ENCODE results near the gene WDFY3. TPM values are rescaled to one million over a fixed set of nuclear protein-coding genes. Genes with fewer than 3 reads are reported as not detected.

The WDFY3 gene
- total and polyA plus RNA-seq, 2 experiments from 2014 or later = 8.0 to 89.0 TPM

DNA sequence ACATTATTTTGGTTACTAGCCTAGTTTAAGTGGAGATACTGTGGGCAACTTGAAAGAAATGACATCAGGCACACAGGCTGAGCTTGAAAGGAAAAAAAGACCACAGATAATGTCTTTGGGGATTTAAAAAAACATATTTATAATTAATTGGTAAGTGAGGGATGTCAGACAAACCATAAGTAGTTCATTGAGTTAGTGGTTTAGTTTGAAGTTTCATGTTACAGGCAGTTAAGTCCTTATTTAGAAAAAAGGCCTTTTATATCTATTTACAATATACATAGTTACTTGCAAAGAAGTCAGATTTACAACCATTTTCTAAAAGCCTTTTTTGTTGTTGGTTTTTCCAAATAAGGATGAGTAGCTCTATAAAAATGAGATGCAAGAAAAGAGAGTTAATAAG is 294.3 kb downstream of the WDFY3 start:
- peaks cover 11% of the 10 kb centered on the region for H3K36me3 ChIP-seq (ENCODE audit: insufficient read depth)
- TF ChIP-seq EZH2phosphoT487 (IDR thresholded peaks at IDR 0.05; ENCODE audit: unreplicated experiment) = no peak
- TF ChIP-seq, protein P1, sequence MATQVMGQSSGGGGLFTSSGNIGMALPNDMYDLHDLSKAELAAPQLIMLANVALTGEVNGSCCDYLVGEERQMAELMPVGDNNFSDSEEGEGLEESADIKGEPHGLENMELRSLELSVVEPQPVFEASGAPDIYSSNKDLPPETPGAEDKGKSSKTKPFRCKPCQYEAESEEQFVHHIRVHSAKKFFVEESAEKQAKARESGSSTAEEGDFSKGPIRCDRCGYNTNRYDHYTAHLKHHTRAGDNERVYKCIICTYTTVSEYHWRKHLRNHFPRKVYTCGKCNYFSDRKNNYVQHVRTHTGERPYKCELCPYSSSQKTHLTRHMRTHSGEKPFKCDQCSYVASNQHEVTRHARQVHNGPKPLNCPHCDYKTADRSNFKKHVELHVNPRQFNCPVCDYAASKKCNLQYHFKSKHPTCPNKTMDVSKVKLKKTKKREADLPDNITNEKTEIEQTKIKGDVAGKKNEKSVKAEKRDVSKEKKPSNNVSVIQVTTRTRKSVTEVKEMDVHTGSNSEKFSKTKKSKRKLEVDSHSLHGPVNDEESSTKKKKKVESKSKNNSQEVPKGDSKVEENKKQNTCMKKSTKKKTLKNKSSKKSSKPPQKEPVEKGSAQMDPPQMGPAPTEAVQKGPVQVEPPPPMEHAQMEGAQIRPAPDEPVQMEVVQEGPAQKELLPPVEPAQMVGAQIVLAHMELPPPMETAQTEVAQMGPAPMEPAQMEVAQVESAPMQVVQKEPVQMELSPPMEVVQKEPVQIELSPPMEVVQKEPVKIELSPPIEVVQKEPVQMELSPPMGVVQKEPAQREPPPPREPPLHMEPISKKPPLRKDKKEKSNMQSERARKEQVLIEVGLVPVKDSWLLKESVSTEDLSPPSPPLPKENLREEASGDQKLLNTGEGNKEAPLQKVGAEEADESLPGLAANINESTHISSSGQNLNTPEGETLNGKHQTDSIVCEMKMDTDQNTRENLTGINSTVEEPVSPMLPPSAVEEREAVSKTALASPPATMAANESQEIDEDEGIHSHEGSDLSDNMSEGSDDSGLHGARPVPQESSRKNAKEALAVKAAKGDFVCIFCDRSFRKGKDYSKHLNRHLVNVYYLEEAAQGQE (IDR thresholded peaks at IDR 0.05; ENCODE audit: unreplicated experiment) = no peak
- TF ChIP-seq ZNF331 (CRISPR knock-in tag; IDR thresholded peaks at IDR 0.05; ENCODE audit: low read depth) = no peak
- no peak for TF ChIP-seq JUNB (IDR thresholded peaks at IDR 0.05; ENCODE audit: unreplicated experiment)
- no peak for TF ChIP-seq STAT1 (IDR thresholded peaks at IDR 0.05; ENCODE audit: unreplicated experiment)
- no peak for TF ChIP-seq CREB1 (CRISPR knock-in tag; IDR thresholded peaks at IDR 0.05; ENCODE audit: low read depth)
- TF ChIP-seq ZNF462 (CRISPR knock-in tag; IDR thresholded peaks at IDR 0.05) = no peak
- TF ChIP-seq, protein P2, sequence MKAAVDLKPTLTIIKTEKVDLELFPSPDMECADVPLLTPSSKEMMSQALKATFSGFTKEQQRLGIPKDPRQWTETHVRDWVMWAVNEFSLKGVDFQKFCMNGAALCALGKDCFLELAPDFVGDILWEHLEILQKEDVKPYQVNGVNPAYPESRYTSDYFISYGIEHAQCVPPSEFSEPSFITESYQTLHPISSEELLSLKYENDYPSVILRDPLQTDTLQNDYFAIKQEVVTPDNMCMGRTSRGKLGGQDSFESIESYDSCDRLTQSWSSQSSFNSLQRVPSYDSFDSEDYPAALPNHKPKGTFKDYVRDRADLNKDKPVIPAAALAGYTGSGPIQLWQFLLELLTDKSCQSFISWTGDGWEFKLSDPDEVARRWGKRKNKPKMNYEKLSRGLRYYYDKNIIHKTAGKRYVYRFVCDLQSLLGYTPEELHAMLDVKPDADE (IDR thresholded peaks at IDR 0.05) = no peak

More for the DNA sequence above, 294.3 kb downstream of the WDFY3 start:
- no peak overlapping the region for H3K4me2 ChIP-seq
- no peak overlapping the region for H2AFZ ChIP-seq
- H3K4me3 Mint-ChIP-seq = no peak overlapping the region
- ATAC-seq (no peak), DNase-seq (ENCODE audit: low spot score) (no peak)
- no peaks in the 10 kb centered on the region for H3K4me1 ChIP-seq (ENCODE audit: insufficient read depth)
- 0 out of 3 replicates have a peak, but pooled peaks cover 2% of the 10 kb centered on the region for H3K4me1 Mint-ChIP-seq
- no peaks in the 10 kb centered on the region for H3K27me3 ChIP-seq (ENCODE audit: insufficient read depth)
- H3K4me3 ChIP-seq = no peak overlapping the region
- H3F3A ChIP-seq (replicated peaks; ENCODE audit: low read depth) = no peaks in the 10 kb centered on the region
- H3K27ac Mint-ChIP-seq = peak overlapping the region; percentile 32; the same call in 1 of the 2 replicates
- no peak overlapping the region for H3K27ac ChIP-seq (ENCODE audit: low read depth)
- H3K9me2 ChIP-seq (ENCODE audit: insufficient read depth) = no peaks in the 10 kb centered on the region
- no peaks in the 10 kb centered on the region for H4K20me1 ChIP-seq (replicated peaks; ENCODE audit: insufficient read depth)
- H3K36me3 Mint-ChIP-seq (ENCODE audit: low read depth) = peaks cover 32% of the 10 kb centered on the region
- no peaks in the 10 kb centered on the region for H3K9me3 Mint-ChIP-seq
- no peaks in the 10 kb centered on the region for H3K27me3 Mint-ChIP-seq (ENCODE audit: insufficient read depth, low read depth, poor library complexity)
- no peaks in the 10 kb centered on the region for H3K79me2 ChIP-seq (replicated peaks; ENCODE audit: insufficient read depth)
